GM18507 (cell line): ENCODE results near the gene ZNF691.

ENCODE experiments used
- DNase-seq: peaks from one replicate; pipeline ENCODE4 v3.0.0; 2011; ENCODE audit warnings: low read depth; ENCODE audit not compliant: insufficient read length; ENCODE audit errors: extremely low spot score
- FAIRE-seq: peaks from 2 replicates; lab custom pipeline; 2011; peaks lifted over from hg19 to GRCh38; lab: Jason Lieb, UNC

Gene ZNF691

GRCh38 chr1:42830631-42831030 is 15.8 kb upstream of the ZNF691 start:
- no peak for FAIRE-seq
- DNase-seq: no peak

DNA sequence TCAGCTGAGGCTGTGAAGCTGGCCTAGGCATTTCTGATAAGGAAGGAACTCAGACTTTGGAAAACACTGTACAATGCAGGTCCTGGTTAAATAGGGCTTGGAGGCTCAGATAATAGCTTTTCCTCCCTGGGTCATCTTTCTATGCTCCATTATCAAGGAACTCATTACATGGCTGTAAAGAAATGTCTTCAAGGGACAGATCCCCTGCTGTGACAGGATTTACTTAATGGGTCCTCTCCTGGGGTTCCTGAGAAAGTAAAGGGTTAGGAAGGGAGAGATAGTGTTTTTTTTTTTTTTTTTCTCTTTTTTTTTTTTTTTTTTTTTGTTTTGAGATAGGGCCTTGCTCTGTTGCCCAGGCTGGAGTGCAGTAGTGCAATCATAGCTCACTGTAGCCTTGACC is 15.1 kb upstream of the ZNF691 start:
- no peak for DNase-seq
- FAIRE-seq: no peak

DNA sequence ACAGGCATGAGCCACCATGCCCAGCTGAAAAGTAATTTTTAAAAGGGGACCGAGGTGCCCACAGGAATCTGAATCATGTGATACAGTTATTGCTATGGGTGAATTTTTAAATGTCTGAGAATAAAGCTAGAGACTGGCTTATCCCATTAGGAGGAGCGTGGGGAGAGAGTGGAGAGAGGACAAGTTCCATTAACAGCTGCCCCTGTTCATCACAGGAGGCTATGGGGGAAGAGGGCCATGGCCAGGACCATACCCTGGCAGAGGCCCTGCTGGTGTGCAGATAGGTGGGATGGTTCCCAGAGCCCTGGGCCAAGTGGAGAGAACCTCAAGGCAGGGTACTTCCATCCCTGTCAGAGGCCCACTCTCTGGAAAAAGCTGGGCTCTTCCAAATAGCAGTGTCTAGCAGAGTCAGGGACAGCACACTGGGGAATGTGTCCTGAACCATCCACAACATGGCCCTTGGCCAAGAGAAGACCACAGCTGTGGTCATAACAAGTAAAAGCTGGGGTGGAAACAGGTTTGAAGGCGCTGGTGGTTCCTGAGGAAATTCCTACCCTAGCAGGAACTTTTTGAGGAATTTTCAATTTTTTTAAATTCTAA is 13.7 kb upstream of the ZNF691 start:
- FAIRE-seq (no peak), DNase-seq (no peak)

DNA sequence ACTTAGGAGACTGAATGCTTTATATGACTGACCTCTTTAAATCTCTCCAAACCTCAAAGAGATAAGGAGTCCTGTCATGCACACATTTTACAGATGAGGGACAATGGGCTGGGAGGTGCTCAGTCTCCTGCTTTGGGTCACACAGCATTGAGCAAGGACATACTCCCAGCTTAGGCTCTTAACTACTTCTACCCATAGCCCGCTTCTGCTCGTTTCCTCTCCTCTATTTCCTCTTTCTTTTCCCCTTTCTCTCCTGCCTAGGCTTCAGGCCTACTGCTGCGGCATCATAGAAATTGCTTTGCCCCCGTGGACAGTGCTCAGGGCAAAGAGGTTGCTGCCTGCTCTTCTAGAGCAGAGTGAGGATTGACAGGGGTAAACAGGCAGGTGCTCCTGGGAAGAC is 12.4 kb upstream of the ZNF691 start:
- no peak for DNase-seq
- no peak for FAIRE-seq

- DNase-seq (no peak), FAIRE-seq (no peak)
These were observed 11.6 kb upstream of the ZNF691 start for GRCh38 chr1:42834803-42835202.

GRCh38 chr1:42835422-42835821 is 11.0 kb upstream of the ZNF691 start:
- FAIRE-seq: no peak
- no peak for DNase-seq

GRCh38 chr1:42837709-42838108 is 8.7 kb upstream of the ZNF691 start:
- FAIRE-seq (no peak), DNase-seq (no peak)

- FAIRE-seq (peak; percentile 31), DNase-seq (no peak)
These were observed 7.8 kb upstream of the ZNF691 start for GRCh38 chr1:42838482-42839190.

GRCh38 chr1:42841010-42841409 is 5.4 kb upstream of the ZNF691 start:
- FAIRE-seq: no peak
- no peak for DNase-seq

GRCh38 chr1:42841440-42842147 is 4.8 kb upstream of the ZNF691 start:
- DNase-seq (no peak), FAIRE-seq (no peak)

GRCh38 chr1:42844592-42845140 is 1.7 kb upstream of the ZNF691 start:
- DNase-seq (no peak), FAIRE-seq (no peak)

DNA sequence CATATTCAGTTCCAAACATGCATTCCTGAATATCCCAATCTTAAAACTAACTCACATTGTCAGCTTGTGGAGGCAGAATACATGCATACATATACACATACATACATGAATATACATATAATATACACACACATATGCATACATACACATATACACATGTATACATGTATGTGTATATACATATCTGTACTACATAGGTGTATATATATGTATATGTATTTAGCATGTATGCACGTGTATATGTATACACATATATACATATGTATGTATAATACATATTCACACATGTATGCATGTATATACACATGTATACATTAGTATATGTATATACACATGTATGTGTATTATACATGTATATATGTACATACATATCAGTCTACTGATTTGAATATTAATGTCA is 1.2 kb upstream of the ZNF691 start:
- DNase-seq (no peak), FAIRE-seq (no peak)

GRCh38 chr1:42845866-42846256 is 552 bp upstream of the ZNF691 start:
- FAIRE-seq (no peak), DNase-seq (no peak)

- DNase-seq: no peak
- peak; percentile 53 for FAIRE-seq
These were observed 740 bp downstream of the ZNF691 start for GRCh38 chr1:42847111-42847595.

DNA sequence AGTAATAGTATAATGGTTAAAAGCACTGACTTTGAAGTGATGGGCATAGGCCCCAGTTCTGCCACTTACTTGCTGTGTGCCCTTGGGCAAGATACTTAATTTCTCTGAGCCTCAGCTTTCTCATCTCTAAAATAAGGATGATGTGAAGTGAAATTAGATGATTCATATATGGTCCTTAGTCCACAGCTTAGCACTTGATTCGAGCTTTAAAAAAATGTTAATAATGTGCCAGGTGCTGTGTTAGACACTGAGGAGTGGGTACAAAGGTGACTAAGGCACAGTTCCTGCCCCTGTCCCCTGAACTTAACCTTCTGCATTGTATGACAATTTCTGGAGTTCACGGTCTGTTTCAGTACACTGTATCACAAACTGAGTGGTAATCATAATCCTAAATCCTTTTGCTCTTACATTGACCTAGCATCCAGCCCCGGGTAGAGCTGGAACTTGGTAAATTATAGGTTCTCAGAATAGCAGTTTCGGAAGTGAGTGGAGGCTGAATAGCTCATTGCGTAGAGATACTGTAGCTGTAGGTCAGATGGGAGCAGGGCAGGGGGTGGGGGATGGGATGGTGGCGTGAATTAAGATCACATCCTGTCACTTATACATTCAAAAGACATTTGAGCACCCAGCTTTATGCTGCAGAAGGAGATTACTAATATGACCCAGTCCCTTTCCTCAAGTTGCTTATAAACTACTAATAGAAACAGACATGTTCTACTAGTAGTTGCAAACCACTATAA is 1.5 kb downstream of the ZNF691 start:
- DNase-seq (no peak), FAIRE-seq (peak; percentile 41)

- no peak for FAIRE-seq
- no peak for DNase-seq
These were observed 2.6 kb downstream of the ZNF691 start for GRCh38 chr1:42848823-42849537.

GRCh38 chr1:42849944-42850343 is 3.5 kb downstream of the ZNF691 start:
- FAIRE-seq (no peak), DNase-seq (no peak)

DNA sequence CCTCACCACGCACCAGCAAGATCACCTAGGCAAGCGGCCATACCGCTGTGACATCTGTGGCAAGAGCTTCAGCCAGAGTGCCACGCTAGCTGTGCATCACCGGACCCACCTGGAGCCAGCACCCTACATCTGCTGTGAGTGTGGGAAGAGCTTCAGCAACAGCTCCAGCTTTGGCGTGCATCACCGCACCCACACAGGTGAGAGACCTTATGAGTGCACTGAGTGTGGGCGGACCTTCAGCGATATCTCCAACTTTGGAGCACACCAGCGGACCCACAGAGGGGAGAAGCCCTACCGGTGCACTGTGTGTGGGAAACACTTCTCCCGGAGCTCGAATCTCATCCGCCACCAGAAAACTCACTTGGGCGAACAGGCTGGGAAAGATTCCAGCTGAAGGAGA is 5.0 kb downstream of the ZNF691 start:
- FAIRE-seq (no peak), DNase-seq (no peak)

DNA sequence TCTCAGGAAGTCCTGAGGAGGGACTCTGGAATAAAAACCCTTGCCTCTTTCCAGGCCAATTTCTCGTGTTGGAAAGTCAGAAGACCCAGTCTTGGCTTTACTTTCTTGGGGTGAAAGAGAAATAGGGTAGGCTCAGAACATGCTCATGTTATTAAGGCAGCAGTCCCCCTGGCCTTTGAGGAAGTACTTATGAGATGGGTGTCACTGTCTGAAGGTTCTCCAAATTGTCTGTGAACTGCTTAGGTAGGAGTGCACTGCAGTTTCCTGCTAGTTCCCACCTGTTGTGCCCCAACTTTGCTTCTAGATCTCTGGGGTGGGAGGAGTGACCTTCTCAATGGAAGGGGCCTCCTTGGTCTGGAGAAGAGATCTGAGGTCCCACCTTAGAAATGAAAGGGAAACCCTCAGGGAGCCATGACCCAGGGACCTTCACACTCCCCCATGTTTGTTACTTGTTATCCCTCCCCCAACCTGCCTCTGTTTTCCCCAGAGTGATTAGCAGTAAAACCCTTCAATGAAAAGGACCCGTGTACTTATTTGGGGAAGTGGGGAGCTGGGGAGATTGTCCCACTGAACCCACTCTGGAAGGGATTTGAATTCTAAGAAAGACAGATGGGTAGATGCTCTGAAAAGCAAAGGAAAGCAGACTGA is 5.7 kb downstream of the ZNF691 start:
- no peak for DNase-seq
- FAIRE-seq: no peak
